ENCODE measurements around the gene TPSG1.
"Not testable (repeated sequence)": the region's sequence is repeated elsewhere in the genome, so short reads cannot be mapped to it uniquely, and the experiment has no call there.

GRCh38 chr16:1231301-1231700, 6.2 kb upstream of the TPSG1 start:
- TF ChIP-seq CTCF (IDR thresholded peaks at IDR 0.05; ENCODE audit: insufficient read depth, low read length, poor library complexity, severe bottlenecking); EZH2phosphoT487 (conservative IDR thresholded peaks at IDR 0.05; ENCODE audit: low read length): not testable (repeated sequence)

Data from SU-DHL-6 (cell line).